HFF-Myc (cell line): ENCODE results near the gene PGBD5.
"Not testable (repeated sequence)": the region's sequence is repeated elsewhere in the genome, so short reads cannot be mapped to it uniquely, and the experiment has no call there.

Experiments used
- DNase-seq: peaks from one replicate; pipeline ENCODE4 v3.0.0-alpha.2; 2011; ENCODE audit warnings: low read depth; ENCODE audit errors: extremely low read depth
- H3K4me3 ChIP-seq: replicated peaks from 2 replicates; pipeline ENCODE4 v1.5.1; 2011; ENCODE audit warnings: low read depth, mild to moderate bottlenecking, control low read depth, low read length
- CTCF ChIP-seq: IDR thresholded peaks from 2 replicates; pipeline ENCODE4 v1.5.1; 2012; ENCODE audit warnings: mild to moderate bottlenecking, low read depth, low read length, control low read depth; ENCODE audit errors: missing control alignments

The PGBD5 gene

DNA sequence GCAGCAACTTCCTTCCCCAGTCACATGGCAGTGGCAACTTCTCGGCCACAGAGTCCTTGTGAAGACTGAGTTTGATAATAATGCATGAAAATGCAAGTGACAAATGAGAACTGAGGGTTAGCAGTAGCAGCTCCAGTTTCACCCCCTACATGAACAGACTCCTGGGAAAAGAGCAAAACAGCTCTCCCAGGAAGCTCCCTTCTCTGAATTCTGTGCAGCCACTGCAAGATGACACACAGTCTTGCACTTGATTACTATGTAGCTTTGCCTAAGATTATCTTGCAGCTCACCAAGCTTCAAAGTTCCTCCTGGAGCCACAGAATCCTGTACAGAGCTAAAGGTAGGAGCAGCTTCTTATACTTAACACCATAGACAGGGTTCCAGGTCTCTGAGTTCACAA lies 4.7 kb downstream of the PGBD5 start:
- no peak for TF ChIP-seq CTCF
- no peak for DNase-seq
- no peak overlapping the region for H3K4me3 ChIP-seq

- H3K4me3 ChIP-seq, DNase-seq: not testable (repeated sequence)
Observed at GRCh38 chr1:230420372-230420771, 5.8 kb downstream of the PGBD5 start.

- no peak for TF ChIP-seq CTCF
- H3K4me3 ChIP-seq, result no peak overlapping the region
- DNase-seq, result no peak
Observed at GRCh38 chr1:230416430-230416829, 9.7 kb downstream of the PGBD5 start.

DNA sequence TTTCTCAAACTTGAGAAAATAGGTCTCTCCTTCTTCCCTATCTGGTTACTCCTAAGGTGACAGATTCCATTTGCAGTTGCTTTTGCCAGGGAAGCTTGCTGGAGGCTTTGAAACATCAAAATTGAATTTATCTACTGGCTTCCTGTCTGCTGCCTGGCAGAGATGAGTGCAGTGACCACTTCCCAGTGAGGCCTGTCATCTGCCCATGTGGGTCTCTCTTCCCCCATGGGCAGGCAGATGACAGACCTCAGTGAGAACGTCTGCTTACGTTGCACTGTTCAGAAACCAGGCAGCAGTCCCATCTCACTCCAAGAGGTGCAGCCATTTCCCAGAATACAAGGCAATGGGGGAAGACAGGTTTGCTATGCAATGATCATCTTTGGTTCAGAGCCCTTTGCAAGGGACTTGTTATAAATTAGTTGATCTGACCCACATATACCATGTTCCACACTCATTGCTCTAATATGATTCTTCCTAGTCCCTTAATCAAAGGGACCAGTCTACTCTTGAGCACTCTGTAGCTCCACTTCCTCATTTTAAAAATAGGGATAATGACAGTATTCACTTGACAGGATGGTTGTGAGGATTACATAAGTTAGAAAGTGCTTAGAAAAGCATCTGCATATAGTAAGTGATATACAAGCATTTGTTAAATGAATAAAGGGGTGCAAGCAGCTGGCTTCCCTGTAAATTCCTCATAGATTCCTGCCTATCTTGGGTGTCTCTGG lies 10.6 kb downstream of the PGBD5 start:
- no peak for DNase-seq
- no peak overlapping the region for H3K4me3 ChIP-seq
- no peak for TF ChIP-seq CTCF

GRCh38 chr1:230414694-230415093 lies 11.4 kb downstream of the PGBD5 start:
- TF ChIP-seq CTCF, result no peak
- H3K4me3 ChIP-seq, result no peak overlapping the region
- DNase-seq, result no peak

DNA sequence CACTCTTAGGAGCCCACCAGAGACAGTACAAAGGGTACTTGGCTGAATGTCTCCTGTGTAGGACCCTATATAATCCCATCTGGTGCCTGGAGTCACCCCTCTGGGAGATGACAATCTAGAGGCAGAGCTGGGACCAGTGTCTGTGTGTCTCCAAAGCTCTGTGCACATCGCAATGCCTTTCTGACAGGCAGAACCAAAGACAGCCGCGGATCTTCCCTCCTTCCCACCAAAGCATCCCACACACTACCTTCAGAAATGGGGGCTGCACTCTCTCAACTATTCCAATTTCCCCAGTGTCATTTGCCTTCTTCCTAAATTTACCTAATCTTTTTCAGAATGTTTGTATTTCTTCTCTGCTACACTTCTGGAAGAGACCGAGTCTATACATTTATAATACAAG lies 12.0 kb downstream of the PGBD5 start:
- no peak overlapping the region for H3K4me3 ChIP-seq
- no peak for DNase-seq
- no peak for TF ChIP-seq CTCF

GRCh38 chr1:230413061-230413460 lies 13.1 kb downstream of the PGBD5 start:
- no peak for TF ChIP-seq CTCF
- DNase-seq, result no peak
- H3K4me3 ChIP-seq, result no peak overlapping the region
